ENCODE measurements around the gene EXOC3.

GRCh38 chr5:433836-434235 is 9.1 kb upstream of the EXOC3 start:
- no peak for TF ChIP-seq CTCF (conservative IDR thresholded peaks at IDR 0.05; ENCODE audit: low read length)
- no peak for TF ChIP-seq EZH2phosphoT487 (IDR thresholded peaks at IDR 0.05; ENCODE audit: borderline replicate concordance)
